Panc1 (cell line): ENCODE data around the gene TBC1D8B. TPM values are rescaled to one million over a fixed set of nuclear protein-coding genes. Genes with fewer than 3 reads are reported as not detected.
A peak's percentile ranks its signal among the peaks of the same experiment; 100 is the strongest.

Experiments used
- ATAC-seq: fragments of 200-7000 bp; cut with Tn5 transposase; 2 replicates; pipeline ENCODE4 v1.9.1; 2020; ENCODE audit warnings: mild to moderate bottlenecking, moderate library complexity
- BruUV-seq: library from RNA; stranded (reverse); fragments of 400-500 nt; replicated peaks from 2 replicates; lab custom pipeline; 2021; lab: Mats Ljungman, UMichigan
- CTCF ChIA-PET: fragments of 300-600 bp; sonication (Branson Sonifier 250); formaldehyde crosslinking; loops from one replicate; lab custom pipeline; 2022; ENCODE audit warnings: antibody characterized with exemption; lab: Charles Lee
- POLR2A ChIA-PET: fragments of 300-600 bp; sonication (Branson Sonifier 250); formaldehyde crosslinking; loops from one replicate; lab custom pipeline; 2022; ENCODE audit warnings: antibody characterized with exemption; lab: Charles Lee
- DNase-seq: peaks from one replicate; pipeline ENCODE4 v3.0.0-alpha.2; 2010; ENCODE audit warnings: low read depth, low spot score
- H3K27ac ChIP-seq: 2 replicates; pipeline ENCODE4 v1.5.1; 2011; ENCODE audit warnings: mild to moderate bottlenecking, low read length, inconsistent platforms
- H3K27me3 ChIP-seq: fragments of 200-500 bp; sonication (Bioruptor generic); 2 replicates; pipeline ENCODE4 v1.6.0; 2014; ENCODE audit warnings: low read length, inconsistent platforms; ENCODE audit not compliant: control insufficient read depth, insufficient read depth
- H3K36me3 ChIP-seq: fragments of 200-500 bp; sonication (Bioruptor generic); 2 replicates; pipeline ENCODE4 v1.5.1; 2014; ENCODE audit warnings: inconsistent platforms, mild to moderate bottlenecking, low read length, moderate library complexity; ENCODE audit not compliant: control insufficient read depth, insufficient read depth
- H3K4me1 ChIP-seq: 2 replicates; pipeline ENCODE4 v1.5.1; 2011; ENCODE audit warnings: inconsistent platforms, mild to moderate bottlenecking, low read length, moderate library complexity; ENCODE audit not compliant: control insufficient read depth, insufficient read depth
- H3K4me3 ChIP-seq, 2 experiments: 2 replicates each; pipeline ENCODE4 v1.5.1; 2011 to 2012; ENCODE audit warnings: low read depth in 2 of 2, low read length in 2 of 2, mild to moderate bottlenecking in 2 of 2, inconsistent platforms in 1 of 2, moderate library complexity in 1 of 2
- H3K9me3 ChIP-seq: fragments of 200-500 bp; sonication (Bioruptor generic); 2 replicates; pipeline ENCODE4 v1.5.1; 2014; ENCODE audit warnings: low read depth, mild to moderate bottlenecking, inconsistent platforms, low read length, moderate library complexity; ENCODE audit not compliant: control insufficient read depth, insufficient read depth
- CTCF ChIP-seq: fragments of 450-650 bp; IDR thresholded peaks from 2 replicates; pipeline ENCODE4 v1.5.1; 2017; ENCODE audit warnings: mild to moderate bottlenecking
- POLR2AphosphoS5 ChIP-seq: IDR thresholded peaks from 2 replicates; pipeline ENCODE4 v1.6.1; 2012; ENCODE audit warnings: mild to moderate bottlenecking, low read depth, low read length, moderate library complexity
- REST ChIP-seq, 2 experiments: IDR thresholded peaks; 2 replicates each; pipeline ENCODE4 v1.6.1; 2011 to 2012; ENCODE audit warnings: low read depth in 2 of 2, control low read depth in 1 of 2, low read length in 1 of 2, mild to moderate bottlenecking in 1 of 2, moderate library complexity in 1 of 2; ENCODE audit not compliant: insufficient read depth in 1 of 2
- SIN3A ChIP-seq: IDR thresholded peaks from 2 replicates; pipeline ENCODE4 v1.6.1; 2012; ENCODE audit warnings: low read depth, mild to moderate bottlenecking, low read length, moderate library complexity, borderline replicate concordance; ENCODE audit not compliant: insufficient read depth
- TCF7L2 ChIP-seq: IDR thresholded peaks from 2 replicates; pipeline ENCODE4 v1.6.1; 2011; ENCODE audit warnings: mild to moderate bottlenecking, low read depth, low read length, inconsistent platforms
- in situ Hi-C: cut with HindIII; loops from 2 replicates; pipeline ENCODE4 v1.10.0; 2016; ENCODE audit warnings: low sequenced_read_pairs, low pct_unique_long_range_greater_than_20kb
- intact Hi-C: fragments of 100-400 bp; cut with micrococcal nuclease; formaldehyde crosslinking; loops from one replicate; pipeline ENCODE4 v1.10.0; 2022; ENCODE audit not compliant: unreplicated experiment
- total RNA-seq: library from RNA; stranded (reverse); gene quantifications from one replicate; pipeline ENCODE4 v1.2.1, GENCODE V29; 2021; ENCODE audit not compliant: unreplicated experiment

Gene TBC1D8B
- total RNA-seq, 1 experiment from 2014 or later, result 8.9 TPM

GRCh38 chrX:106874075-106874474, 71.6 kb downstream of the TBC1D8B start:
- no peaks in the 10 kb centered on the region for H3K36me3 ChIP-seq
- ATAC-seq (no peak), DNase-seq (no peak)
- no peaks in the 10 kb centered on the region for H3K4me1 ChIP-seq
- no TSS peak for BruUV-seq
- no peak for TF ChIP-seq SIN3A
- TF ChIP-seq CTCF, result peak; percentile 65; the same call in 1 of the 2 replicates
- no peaks in the 10 kb centered on the region for H3K27me3 ChIP-seq
- intact Hi-C loops (no loop called here), in situ Hi-C loops (no loop called here)
- H3K4me3 ChIP-seq, result no peak overlapping the region
- H3K27ac ChIP-seq, result no peak overlapping the region
- H3K9me3 ChIP-seq, result no peaks in the 10 kb centered on the region
- ChIA-PET CTCF (interaction anchor here (0.6 to 1.1 kb wide), 3 partner anchors 10 to 86 kb away, joined by 3 to 9 read pairs (median 7); no protein-coding TSS in a partner anchor), POLR2A (no interaction called here)

GRCh38 chrX:106875151-106875550, 72.7 kb downstream of the TBC1D8B start:
- no peaks in the 10 kb centered on the region for H3K27me3 ChIP-seq
- POLR2A ChIA-PET, result interaction anchor here (0.6 kb wide), 1 partner anchor 29 kb away, joined by 7 read pairs; no protein-coding TSS in a partner anchor
- DNase-seq (no peak), ATAC-seq (no peak)
- H3K9me3 ChIP-seq, result no peaks in the 10 kb centered on the region
- in situ Hi-C loops, result no loop called here
- H3K4me3 ChIP-seq, result no peak overlapping the region
- H3K36me3 ChIP-seq, result no peaks in the 10 kb centered on the region
- H3K27ac ChIP-seq, result no peak overlapping the region
- intact Hi-C loops, result no loop called here
- H3K4me1 ChIP-seq, result no peaks in the 10 kb centered on the region
- no peak for TF ChIP-seq SIN3A
- TF ChIP-seq POLR2AphosphoS5, result no peak
- TF ChIP-seq CTCF, result no peak
- TF ChIP-seq REST (IDR thresholded peaks at IDR 0.05; ENCODE audit: insufficient read depth in 1 of 2, low read depth in 2 of 2, low read length in 1 of 2), result no peak
- TF ChIP-seq TCF7L2, result no peak
- BruUV-seq, result no TSS peak
- CTCF ChIA-PET, result no interaction called here
